ENCODE data around the gene NR1H3.
"Not testable (repeated sequence)": the region's sequence is repeated elsewhere in the genome, so short reads cannot be mapped to it uniquely, and the experiment has no call there.

The NR1H3 gene

DNA sequence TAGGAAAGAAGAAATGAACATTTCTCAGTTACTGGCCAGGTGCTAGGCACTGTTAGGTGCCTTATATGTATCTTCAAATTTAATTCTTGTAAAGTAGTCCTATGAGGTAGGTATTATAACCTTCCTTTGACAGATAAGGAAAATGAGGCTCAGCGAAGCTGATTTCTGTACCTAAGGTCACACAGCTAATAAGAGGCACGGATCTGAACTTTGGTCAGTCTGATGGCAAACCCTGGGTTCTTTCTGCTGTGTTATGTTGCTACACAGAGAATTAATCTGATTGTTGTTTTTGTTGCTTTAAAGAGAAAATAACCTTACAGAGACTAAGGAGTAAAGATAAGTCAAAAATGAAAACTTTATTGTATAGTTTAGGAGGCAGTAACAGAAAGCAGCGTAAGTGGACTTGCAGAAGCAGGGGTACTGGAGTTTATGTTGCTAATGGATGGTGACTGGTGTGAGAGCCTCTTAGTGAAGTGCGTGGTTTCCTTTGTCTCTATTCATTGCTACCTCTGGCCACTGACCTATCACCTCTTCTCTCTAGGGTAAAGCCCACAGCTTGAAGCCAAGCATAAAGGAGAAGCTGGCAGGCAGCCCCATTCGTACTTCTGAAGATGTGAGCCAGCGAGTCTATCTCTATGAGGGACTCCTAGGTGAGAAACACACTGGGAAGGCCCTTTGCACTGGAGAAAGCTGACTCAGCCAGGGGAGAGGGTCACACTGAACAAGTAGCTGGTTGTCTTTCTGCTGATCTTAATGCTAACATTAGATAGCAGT is 50.4 kb downstream of the NR1H3 start:
- DNase-seq = no peak

GRCh38 chr11:47314992-47315391 is 57.2 kb downstream of the NR1H3 start:
- DNase-seq = no peak

DNA sequence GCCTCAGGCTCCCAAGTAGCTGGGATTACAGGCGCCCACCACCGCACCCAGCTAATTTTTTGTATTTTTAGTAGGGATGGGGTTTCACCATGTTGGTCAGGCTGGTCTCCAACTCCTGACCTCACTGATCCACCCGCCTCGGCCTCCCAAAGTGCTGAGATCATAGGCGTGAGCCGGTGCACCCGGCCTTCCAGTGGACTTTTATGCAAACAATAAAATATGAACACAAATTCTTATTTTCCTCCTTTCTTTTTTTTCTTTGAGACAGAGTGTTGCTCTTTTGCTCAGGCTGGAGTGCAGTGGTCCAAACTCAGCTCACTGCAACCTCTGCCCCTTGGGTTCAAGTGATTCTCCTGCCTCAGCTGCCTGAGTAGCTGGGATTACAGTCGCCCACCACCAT is 58.7 kb downstream of the NR1H3 start:
- DNase-seq = not testable (repeated sequence)

DNA sequence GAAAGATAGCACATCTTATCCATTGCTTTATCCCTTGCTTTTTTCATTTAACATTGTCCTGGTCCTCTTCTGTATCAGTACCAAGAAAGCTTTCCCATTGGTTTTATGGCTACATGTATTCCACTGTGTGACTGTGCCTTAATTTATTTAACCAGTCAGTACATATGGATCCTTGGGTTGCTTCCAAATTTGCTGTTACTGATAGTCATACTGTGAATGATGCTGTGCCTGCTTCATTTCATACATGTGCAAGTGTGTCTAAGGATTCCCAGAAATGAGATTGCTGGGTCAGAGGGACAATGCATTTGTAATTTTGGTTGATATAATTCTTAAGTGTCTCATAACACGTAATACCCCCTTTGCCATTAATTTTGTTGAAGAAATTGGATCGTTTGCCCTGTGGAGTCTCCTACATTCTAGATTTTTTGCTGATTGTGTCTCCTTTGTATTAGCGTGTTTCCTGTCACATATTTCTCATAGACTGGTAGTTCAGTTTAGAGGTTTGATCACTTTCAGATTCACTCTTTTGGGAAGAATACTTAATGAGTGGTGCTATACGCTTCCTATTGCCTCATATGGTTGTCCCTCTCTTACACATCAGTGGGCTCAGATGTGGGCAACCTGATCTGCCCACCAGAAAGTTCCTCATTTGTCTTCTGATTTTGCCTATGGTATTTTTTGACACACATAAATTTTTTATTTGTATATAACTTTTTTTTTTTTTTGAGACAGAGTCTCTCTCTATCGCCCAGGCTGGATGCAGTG is 59.5 kb downstream of the NR1H3 start:
- no peak for DNase-seq

- DNase-seq = no peak
These were observed 60.4 kb downstream of the NR1H3 start for GRCh38 chr11:47318166-47318565.
